ENCODE data around the gene PHKB. TPM values are rescaled to one million over a fixed set of nuclear protein-coding genes. Genes with fewer than 3 reads are reported as not detected.

Gene PHKB
- total and polyA plus RNA-seq, 2 of the 8 experiments (the other 6 are each of a cell fraction or from before 2014, with no cell fraction given), result 18.6 to 38.3 TPM

- no peak for FAIRE-seq
- no peak for TF ChIP-seq RNF2 (IDR thresholded peaks at IDR 0.05; ENCODE audit: borderline replicate concordance, low read depth, low read length, missing control alignments, poor library complexity, severe bottlenecking)
- TF ChIP-seq CTBP2 (IDR thresholded peaks at IDR 0.05; ENCODE audit: borderline replicate concordance, insufficient read depth, insufficient read length, low read length), result no peak
- TF ChIP-seq KDM5A (IDR thresholded peaks at IDR 0.05; ENCODE audit: low read length), result no peak
- no peak for TF ChIP-seq SUZ12 (IDR thresholded peaks at IDR 0.05; ENCODE audit: low read length)
- TF ChIP-seq POLR2AphosphoS5 (IDR thresholded peaks at IDR 0.05; ENCODE audit: low read depth, low read length), result no peak
- TF ChIP-seq CEBPB (IDR thresholded peaks at IDR 0.05; ENCODE audit: low read depth, low read length), result no peak
- TF ChIP-seq SIN3A (conservative IDR thresholded peaks at IDR 0.05 in 1 of 2, IDR thresholded peaks at IDR 0.05 in 1 of 2; ENCODE audit: low read depth in 1 of 2, low read length in 2 of 2), result no peak
- no peak for TF ChIP-seq HDAC6 (IDR thresholded peaks at IDR 0.05; ENCODE audit: low read depth, low read length)
- TF ChIP-seq BCL11A (IDR thresholded peaks at IDR 0.05; ENCODE audit: low read depth in 2 of 2, low read length in 2 of 2), result no peak
- no peak for TF ChIP-seq YY1 (IDR thresholded peaks at IDR 0.05; ENCODE audit: low read depth, low read length)
- TF ChIP-seq TEAD4 (IDR thresholded peaks at IDR 0.05; ENCODE audit: low read depth, low read length), result no peak
Measured at GRCh38 chr16:47638175-47638574, 177.0 kb downstream of the PHKB start.

More at GRCh38 chr16:47638175-47638574, 177.0 kb downstream of the PHKB start:
- Histone ChIP-seq H2BK15ac (ENCODE audit: low read length) (no peak overlapping the region), H3K23ac (ENCODE audit: insufficient read length) (no peak overlapping the region), H4K5ac (ENCODE audit: insufficient read length, low read depth, low read length) (no peak overlapping the region), H3K27me3 (replicated peaks in 1 of 4; ENCODE audit: control insufficient read depth in 3 of 4, extremely low read depth in 1 of 4, insufficient read depth in 3 of 4, low read length in 3 of 4) (no peaks in the 10 kb centered on the region), H3K4me3 (ENCODE audit: extremely low read depth in 1 of 4, insufficient read depth in 2 of 4, low read depth in 3 of 4, low read length in 4 of 4) (no peak overlapping the region), H2AK5ac (ENCODE audit: low read depth, low read length) (no peak overlapping the region), H3K23me2 (ENCODE audit: low read depth, low read length) (no peaks in the 10 kb centered on the region; the same call in 1 of the 2 replicates), H4K8ac (ENCODE audit: extremely low read depth, insufficient read depth, low read length) (no peak overlapping the region), H3K4me1 (replicated peaks in 1 of 4; ENCODE audit: control insufficient read depth in 3 of 4, insufficient read depth in 4 of 4, low read length in 3 of 4) (no peaks in the 10 kb centered on the region), H3K36me3 (ENCODE audit: control insufficient read depth in 2 of 4, insufficient read depth in 4 of 4, low read length in 3 of 4) (no peaks in the 10 kb centered on the region), H3K4ac (replicated peaks; ENCODE audit: insufficient read length, low read depth, low read length) (no peak overlapping the region), H3K79me1 (ENCODE audit: low read depth, low read length) (no peaks in the 10 kb centered on the region), H3K18ac (ENCODE audit: extremely low read depth, low read length) (no peak overlapping the region), H4K91ac (replicated peaks; ENCODE audit: insufficient read length, low read length) (no peak overlapping the region), H2BK12ac (ENCODE audit: low read depth, low read length) (no peak overlapping the region), H3K9ac (replicated peaks in 1 of 4; ENCODE audit: extremely low read depth in 1 of 4, low read depth in 3 of 4, low read length in 3 of 4) (no peak overlapping the region), H3K79me2 (ENCODE audit: control insufficient read depth in 1 of 2, insufficient read depth in 2 of 2, low read length in 2 of 2) (no peaks in the 10 kb centered on the region), H2AFZ (ENCODE audit: low read length) (no peak overlapping the region), H3K4me2 (ENCODE audit: insufficient read depth in 1 of 2, low read depth in 2 of 2, low read length in 2 of 2) (no peak overlapping the region), H2BK5ac (ENCODE audit: low read depth, low read length) (no peak overlapping the region), H2BK120ac (replicated peaks; ENCODE audit: low read depth, low read length) (no peak overlapping the region), H2BK20ac (ENCODE audit: low read length) (no peak overlapping the region), H4K20me1 (replicated peaks in 1 of 2; ENCODE audit: control insufficient read depth in 1 of 2, insufficient read depth in 2 of 2, low read length in 2 of 2) (peaks cover 0 to 2% of the 10 kb centered on the region in 2 experiments), H3K27ac (ENCODE audit: low read depth, low read length) (no peak overlapping the region), H3K9me3 (ENCODE audit: insufficient read depth in 2 of 2, low read depth in 1 of 2, low read length in 1 of 2) (no peaks in the 10 kb centered on the region), H3K14ac (ENCODE audit: insufficient read length) (no peak overlapping the region), H3K56ac (replicated peaks; ENCODE audit: insufficient read length, low read depth, low read length) (no peak overlapping the region)
- ChIA-PET CTCF (ENCODE audit: partially characterized antibody) (no interaction called here), POLR2A (ENCODE audit: partially characterized antibody) (no interaction called here)
- WGBS, 2 experiments (ENCODE audit: extremely low coverage in 1 of 2, insufficient coverage in 1 of 2, insufficient read length in 1 of 2, insufficient replicate concordance in 2 of 2, low coverage in 1 of 2, low lambda C conversion rate in 2 of 2, missing lambda C conversion rate in 1 of 2), result 90% methylated on average over 1 of the region's 1 CpG; no CpG with 5 or more reads in 1 of the 2 experiments
- DNase-seq (ENCODE audit: low read depth in 1 of 2, low spot score in 2 of 2), result no peak

Data from H1 (cell line).